ENCODE data around the gene THAP4. TPM values are rescaled to one million over a fixed set of nuclear protein-coding genes. Genes with fewer than 3 reads are reported as not detected.

Gene THAP4
- total RNA-seq, 1 donor from 2014 or later, result 40.9 TPM

- Mint-ChIP-seq H3K27ac (ENCODE audit: unreplicated experiment) (peak overlapping the region; percentile 24), H3K27me3 (ENCODE audit: low read depth) (no peaks in the 10 kb centered on the region), H3K36me3 (ENCODE audit: low read depth) (peaks cover 14% of the 10 kb centered on the region), H3K4me3 (ENCODE audit: unreplicated experiment) (no peak overlapping the region), H3K9me3 (ENCODE audit: low read depth) (peaks cover 7% of the 10 kb centered on the region), H3K4me1 (ENCODE audit: low read depth) (peaks cover 14% of the 10 kb centered on the region)
- TF ChIP-seq CTCF (IDR thresholded peaks at IDR 0.05), result no peak
- DNase-seq (ENCODE audit: low spot score), result no peak
Observed at GRCh38 chr2:241617431-241618154, 19.4 kb downstream of the THAP4 start.

- Mint-ChIP-seq H3K4me3 (ENCODE audit: unreplicated experiment) (no peak overlapping the region), H3K9me3 (ENCODE audit: low read depth) (peaks cover 5% of the 10 kb centered on the region), H3K27ac (ENCODE audit: unreplicated experiment) (no peak overlapping the region), H3K36me3 (ENCODE audit: low read depth) (peaks cover 11% of the 10 kb centered on the region), H3K4me1 (ENCODE audit: low read depth) (peaks cover 14% of the 10 kb centered on the region), H3K27me3 (ENCODE audit: low read depth) (no peaks in the 10 kb centered on the region)
- TF ChIP-seq CTCF (IDR thresholded peaks at IDR 0.05), result no peak
- DNase-seq (ENCODE audit: low spot score), result no peak
Observed at GRCh38 chr2:241616168-241617125, 20.5 kb downstream of the THAP4 start.

- Mint-ChIP-seq H3K4me1 (ENCODE audit: low read depth) (peaks cover 17% of the 10 kb centered on the region), H3K9me3 (ENCODE audit: low read depth) (no peaks in the 10 kb centered on the region), H3K27me3 (ENCODE audit: low read depth) (no peaks in the 10 kb centered on the region), H3K27ac (ENCODE audit: unreplicated experiment) (no peak overlapping the region), H3K4me3 (ENCODE audit: unreplicated experiment) (no peak overlapping the region), H3K36me3 (ENCODE audit: low read depth) (peaks cover 6% of the 10 kb centered on the region)
- no peak for DNase-seq (ENCODE audit: low spot score)
- TF ChIP-seq CTCF (IDR thresholded peaks at IDR 0.05), result no peak
Observed at GRCh38 chr2:241615522-241616052, 21.4 kb downstream of the THAP4 start.

GRCh38 chr2:241615041-241615440 lies 21.9 kb downstream of the THAP4 start:
- Mint-ChIP-seq H3K9me3 (ENCODE audit: low read depth) (no peaks in the 10 kb centered on the region), H3K27me3 (ENCODE audit: low read depth) (no peaks in the 10 kb centered on the region), H3K4me3 (ENCODE audit: unreplicated experiment) (no peak overlapping the region), H3K36me3 (ENCODE audit: low read depth) (peaks cover 6% of the 10 kb centered on the region), H3K4me1 (ENCODE audit: low read depth) (peaks cover 19% of the 10 kb centered on the region), H3K27ac (ENCODE audit: unreplicated experiment) (no peak overlapping the region)
- DNase-seq (ENCODE audit: low spot score), result no peak
- no peak for TF ChIP-seq CTCF (IDR thresholded peaks at IDR 0.05)
